ENCODE measurements around the gene GLYR1. TPM values are rescaled to one million over a fixed set of nuclear protein-coding genes. Genes with fewer than 3 reads are reported as not detected.

Gene GLYR1
- total RNA-seq, 1 experiment from 2014 or later = 79.9 TPM

Other genes with a start within 250 kb of the GLYR1 start
- 12.4 and 15.6 TPM in 2 replicates for gene UBALD1, start 232.4 kb downstream of the GLYR1 start, total RNA-seq (2014; rRNA removed; shearing (Covaris generic))
- gene MGRN1, start 222.5 kb downstream of the GLYR1 start, total RNA-seq (2014; rRNA removed; shearing (Covaris generic)) = 13.3 and 21.4 TPM in 2 replicates
- gene NUDT16L1, start 153.7 kb downstream of the GLYR1 start, total RNA-seq (2014; rRNA removed; shearing (Covaris generic)) = 71.5 and 89.1 TPM in 2 replicates
- 12.8 and 18.0 TPM in 2 replicates for gene ANKS3, start 113.0 kb downstream of the GLYR1 start, total RNA-seq (2014; rRNA removed; shearing (Covaris generic))
- not detected in 2 replicates for gene DNAAF8, start 112.8 kb downstream of the GLYR1 start, total RNA-seq (2014; rRNA removed; shearing (Covaris generic))
- gene ZNF500, start 80.1 kb downstream of the GLYR1 start, total RNA-seq (2014; rRNA removed; shearing (Covaris generic)) = 11.0 and 16.2 TPM in 2 replicates
- gene SEPTIN12, start 58.9 kb downstream of the GLYR1 start, total RNA-seq (2014; rRNA removed; shearing (Covaris generic)) = not detected in 2 replicates
- gene SMIM22, start 51.9 kb downstream of the GLYR1 start, total RNA-seq (2014; rRNA removed; shearing (Covaris generic)) = not detected in 2 replicates
- 25.9 and 30.4 TPM in 2 replicates for gene ROGDI, start 44.7 kb downstream of the GLYR1 start, total RNA-seq (2014; rRNA removed; shearing (Covaris generic))
- gene UBN1, start 193 bp upstream of the GLYR1 start, total RNA-seq (2014; rRNA removed; shearing (Covaris generic)) = 22.6 and 24.7 TPM in 2 replicates
- gene PPL, start 89.9 kb upstream of the GLYR1 start, total RNA-seq (2014; rRNA removed; shearing (Covaris generic)) = 33.2 and 41.0 TPM in 2 replicates
- 0.10 and 0.86 TPM in 2 replicates for gene SEC14L5, start 111.0 kb upstream of the GLYR1 start, total RNA-seq (2014; rRNA removed; shearing (Covaris generic))
- gene NAGPA, start 186.6 kb upstream of the GLYR1 start, total RNA-seq (2014; rRNA removed; shearing (Covaris generic)) = 23.1 and 31.6 TPM in 2 replicates
- not detected in 2 replicates for gene C16orf89, start 218.7 kb upstream of the GLYR1 start, total RNA-seq (2014; rRNA removed; shearing (Covaris generic))
- gene ALG1, start 224.6 kb upstream of the GLYR1 start, total RNA-seq (2014; rRNA removed; shearing (Covaris generic)) = 24.4 and 42.0 TPM in 2 replicates